SIG-M5 treated with dmso at 0.1 percent for 504 hours (cell line): Measurements from ENCODE around the gene SHLD3.
A peak's percentile ranks its signal among the peaks of the same experiment; 100 is the strongest.

Experiments used
- DNase-seq: peaks from one replicate; lab custom pipeline; 2025; ENCODE audit not compliant: unreplicated experiment; lab: John Stamatoyannopoulos, UW

The SHLD3 gene

GRCh38 chr5:65676056-65676455, 51.2 kb downstream of the SHLD3 start:
- DNase-seq = peak; percentile 66
